ENCODE measurements around the gene TMEM86B.

GRCh38 chr19:55223291-55224037, 5.1 kb downstream of the TMEM86B start:
- TF ChIP-seq CTCF (IDR thresholded peaks at IDR 0.05): no peak
- no peak; the same call in none of the 2 replicates for TF ChIP-seq POLR2AphosphoS5 (IDR thresholded peaks at IDR 0.05; ENCODE audit: low read depth, low read length)
- TF ChIP-seq TCF7L2 (IDR thresholded peaks at IDR 0.05; ENCODE audit: low read depth, low read length): no peak
- TF ChIP-seq REST (IDR thresholded peaks at IDR 0.05; ENCODE audit: insufficient read depth in 1 of 2, low read depth in 2 of 2, low read length in 1 of 2): no peak
